ENCODE results near the gene GLA. TPM values are rescaled to one million over a fixed set of nuclear protein-coding genes. Genes with fewer than 3 reads are reported as not detected.
A peak's percentile ranks its signal among the peaks of the same experiment; 100 is the strongest.

Gene GLA
- total and polyA plus RNA-seq, 2 of the 8 experiments (the other 6 are each of a cell fraction or from before 2014, with no cell fraction given) = 33.6 to 47.3 TPM

DNA sequence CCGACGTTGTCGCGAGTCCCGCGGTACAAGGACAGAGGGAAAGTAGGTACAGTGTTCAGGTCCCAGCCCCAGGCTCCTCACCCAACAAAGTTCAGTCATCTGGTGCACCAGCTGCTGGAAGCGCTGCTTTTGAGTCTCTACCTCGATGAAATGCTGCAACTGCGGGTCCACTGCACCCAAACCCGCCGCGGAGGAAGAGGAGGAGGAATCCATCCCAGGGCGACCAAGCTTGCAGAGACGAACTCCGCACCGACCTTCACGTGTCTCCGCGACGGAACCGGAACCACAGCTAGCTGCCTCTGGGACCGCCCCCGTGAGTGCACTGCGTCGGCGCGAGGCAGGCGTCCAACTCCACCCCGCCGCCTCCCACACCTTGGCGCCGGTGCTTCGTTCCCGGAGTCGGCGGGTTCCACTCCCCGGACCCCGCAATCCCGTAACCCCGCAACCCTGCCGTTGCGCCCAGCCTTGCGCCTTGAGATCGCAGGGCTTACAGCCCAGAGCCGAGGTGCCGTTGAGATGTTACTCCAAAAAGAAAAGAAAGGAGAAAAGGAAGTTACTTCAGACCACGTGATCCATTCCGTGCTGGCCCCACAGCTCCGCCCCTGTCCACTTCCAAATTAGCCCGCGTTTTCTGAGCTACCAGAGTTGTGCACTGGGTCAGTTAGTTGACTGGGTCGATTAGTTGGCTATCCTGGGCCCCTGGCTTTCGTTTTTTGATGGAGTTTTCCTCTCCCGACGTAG, 59.1 kb downstream of the GLA start, which contains the start of gene TIMM8A:
TSS of gene TIMM8A (minus strand) at position 291 of the 741 bp plus-strand sequence. CDS start at position 213, 78 bp downstream.
- Histone ChIP-seq H2BK12ac (ENCODE audit: low read depth, low read length) (no peak within 1 kb of the TSS), H3K18ac (ENCODE audit: extremely low read depth, low read length) (peak within 1 kb of the TSS; percentile 95), H2AFZ (ENCODE audit: low read length) (no peak within 1 kb of the TSS), H3K27me3 (replicated peaks in 1 of 4; ENCODE audit: control insufficient read depth in 3 of 4, extremely low read depth in 1 of 4, insufficient read depth in 3 of 4, low read length in 3 of 4) (no peaks in the 10 kb centered on the region), H2BK120ac (replicated peaks; ENCODE audit: low read depth, low read length) (no peak within 1 kb of the TSS), H3K79me2 (ENCODE audit: control insufficient read depth in 1 of 2, insufficient read depth in 2 of 2, low read length in 2 of 2) (peaks cover 9 to 33% of the 10 kb centered on the region in 2 experiments), H4K20me1 (replicated peaks in 1 of 2; ENCODE audit: control insufficient read depth in 1 of 2, insufficient read depth in 2 of 2, low read length in 2 of 2) (no peaks in the 10 kb centered on the region), H2BK20ac (ENCODE audit: low read length) (no peak within 1 kb of the TSS), H3K27ac (ENCODE audit: low read depth, low read length) (peak within 1 kb of the TSS; percentile 89), H3K14ac (ENCODE audit: insufficient read length) (no peak within 1 kb of the TSS), H3K9me3 (ENCODE audit: insufficient read depth in 2 of 2, low read depth in 1 of 2, low read length in 1 of 2) (no peaks in the 10 kb centered on the region), H2BK5ac (ENCODE audit: low read depth, low read length) (peak within 1 kb of the TSS; percentile 87), H3K79me1 (ENCODE audit: low read depth, low read length) (no peaks in the 10 kb centered on the region), H4K91ac (replicated peaks; ENCODE audit: insufficient read length, low read length) (no peak within 1 kb of the TSS), H3K23me2 (ENCODE audit: low read depth, low read length) (peaks cover 3% of the 10 kb centered on the region; the same call in 1 of the 2 replicates), H3K4me3 (ENCODE audit: extremely low read depth in 1 of 4, insufficient read depth in 2 of 4, low read depth in 3 of 4, low read length in 4 of 4) (peak within 1 kb of the TSS; percentile 57 to 88 (median 74)), H4K8ac (ENCODE audit: extremely low read depth, insufficient read depth, low read length) (peak within 1 kb of the TSS; percentile 95), H2BK15ac (ENCODE audit: low read length) (0 out of 2 replicates have a peak within 1 kb of the TSS, but pooled peaks have one; percentile 3), H2AK5ac (ENCODE audit: low read depth, low read length) (no peak within 1 kb of the TSS), H3K23ac (ENCODE audit: insufficient read length) (no peak within 1 kb of the TSS), H3K4me2 (ENCODE audit: insufficient read depth in 1 of 2, low read depth in 2 of 2, low read length in 2 of 2) (peak within 1 kb of the TSS; percentile 63 to 73), H3K36me3 (ENCODE audit: control insufficient read depth in 2 of 4, insufficient read depth in 4 of 4, low read length in 3 of 4) (peaks cover 2 to 12% (median 6%) of the 10 kb centered on the region in 4 experiments; a peak in 4 of 8 replicates), H4K5ac (ENCODE audit: insufficient read length, low read depth, low read length) (peak within 1 kb of the TSS; percentile 97), H3K9ac (replicated peaks in 1 of 4; ENCODE audit: extremely low read depth in 1 of 4, low read depth in 3 of 4, low read length in 3 of 4) (peak within 1 kb of the TSS; percentile 82 to 95 (median 85)), H3K4ac (replicated peaks; ENCODE audit: insufficient read length, low read depth, low read length) (peak within 1 kb of the TSS; percentile 69), H3K56ac (replicated peaks; ENCODE audit: insufficient read length, low read depth, low read length) (peak within 1 kb of the TSS; percentile 92), H3K4me1 (replicated peaks in 1 of 4; ENCODE audit: control insufficient read depth in 3 of 4, insufficient read depth in 4 of 4, low read length in 3 of 4) (no peaks in the 10 kb centered on the region)
- peak; percentile 9 to 72 for DNase-seq (ENCODE audit: low read depth in 1 of 2, low spot score in 2 of 2)
- peak; percentile 60 for FAIRE-seq
- POLR2A ChIA-PET (ENCODE audit: partially characterized antibody) = interaction anchor here (0.6 to 6.2 kb wide), 8 partner anchors 9 to 565 kb away, joined by 3 to 45 read pairs (median 4); partner anchors contain the start of gene RPL36A
- 0% methylated on average over 19 of the region's 55 CpGs; no CpG with 5 or more reads in 1 of the 2 experiments for WGBS, 2 experiments (ENCODE audit: extremely low coverage in 1 of 2, insufficient coverage in 1 of 2, insufficient read length in 1 of 2, insufficient replicate concordance in 2 of 2, low coverage in 1 of 2, low lambda C conversion rate in 2 of 2, missing lambda C conversion rate in 1 of 2)
- CTCF ChIA-PET (ENCODE audit: partially characterized antibody) = interaction anchor here (1.7 kb wide), 1 partner anchor 21 kb away, joined by 3 read pairs; no protein-coding TSS in a partner anchor
- no peak for TF ChIP-seq CEBPB (IDR thresholded peaks at IDR 0.05; ENCODE audit: low read depth, low read length)
- no peak for TF ChIP-seq KDM1A (IDR thresholded peaks at IDR 0.05; ENCODE audit: borderline replicate concordance, low read length)
- TF ChIP-seq, protein P1, sequence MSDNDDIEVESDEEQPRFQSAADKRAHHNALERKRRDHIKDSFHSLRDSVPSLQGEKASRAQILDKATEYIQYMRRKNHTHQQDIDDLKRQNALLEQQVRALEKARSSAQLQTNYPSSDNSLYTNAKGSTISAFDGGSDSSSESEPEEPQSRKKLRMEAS (IDR thresholded peaks at IDR 0.05) = peak; percentile 75
- no peak for TF ChIP-seq EP300 (IDR thresholded peaks at IDR 0.05; ENCODE audit: borderline replicate concordance in 1 of 2, low read depth in 2 of 2, low read length in 2 of 2)
- no peak for TF ChIP-seq ATF2 (IDR thresholded peaks at IDR 0.05; ENCODE audit: low read length)
- TF ChIP-seq RXRA (IDR thresholded peaks at IDR 0.05; ENCODE audit: insufficient read depth, low read depth, low read length) = no peak
- TF ChIP-seq SUZ12 (IDR thresholded peaks at IDR 0.05; ENCODE audit: low read length) = no peak
- no peak for TF ChIP-seq SIX5 (IDR thresholded peaks at IDR 0.05; ENCODE audit: low read depth, low read length)
